CD4-positive, CD25-positive, alpha-beta regulatory T cell (primary cell): Measurements from ENCODE around the gene IFI16. TPM values are rescaled to one million over a fixed set of nuclear protein-coding genes. Genes with fewer than 3 reads are reported as not detected.

Experiments
- ATAC-seq, 2 donors: fragments of 150-1000 bp; cut with Tn5 transposase; one replicate each; pipeline ENCODE4 v1.10.0; 2021; ENCODE audit warnings: low read depth in 2 of 2, moderate number of reproducible peaks in 2 of 2, moderate library complexity in 1 of 2
- DNase-seq, 3 donors: peaks; one replicate each; pipeline versions ENCODE4 v3.0.0 to v3.0.0-alpha.2; 2012 to 2022; ENCODE audit warnings: mixed read lengths in 1 of 3
- H3K27ac ChIP-seq: one replicate; pipeline ENCODE4 v1.7.0; 2013; ENCODE audit warnings: mild to moderate bottlenecking, low read length; ENCODE audit not compliant: insufficient read depth, poor library complexity, severe bottlenecking
- H3K27me3 ChIP-seq: one replicate; pipeline ENCODE4 v1.7.0; 2013; ENCODE audit warnings: low read length; ENCODE audit not compliant: control insufficient read depth, insufficient read depth
- H3K36me3 ChIP-seq: one replicate; pipeline ENCODE4 v1.7.0; 2013; ENCODE audit warnings: mild to moderate bottlenecking, low read length, moderate library complexity; ENCODE audit not compliant: control insufficient read depth, insufficient read depth
- H3K4me1 ChIP-seq: 2 replicates; pipeline ENCODE4 v1.7.0; 2013; ENCODE audit warnings: mild to moderate bottlenecking, low read length; ENCODE audit not compliant: insufficient read depth, control insufficient read depth, poor library complexity, severe bottlenecking
- H3K4me3 ChIP-seq: one replicate; pipeline ENCODE4 v1.7.0; 2013; ENCODE audit warnings: low read depth, mild to moderate bottlenecking, low read length, moderate library complexity
- H3K9me3 ChIP-seq, 2 experiments: 1 replicate in 1 of 2; 2 replicates in 1 of 2; pipeline ENCODE4 v1.7.0; 2013; ENCODE audit warnings: low read length in 2 of 2, mild to moderate bottlenecking in 1 of 2, moderate library complexity in 1 of 2; ENCODE audit not compliant: control insufficient read depth in 2 of 2
- H3K27ac Mint-ChIP-seq, 3 donors: one replicate each; pipeline ENCODE4 v1.8.0; 2020 to 2022; ENCODE audit warnings: mild to moderate bottlenecking in 3 of 3, mixed read lengths in 3 of 3, moderate library complexity in 2 of 3
- H3K27me3 Mint-ChIP-seq: one replicate; pipeline ENCODE4 v1.8.0; 2022; ENCODE audit warnings: mild to moderate bottlenecking, mixed read lengths
- H3K36me3 Mint-ChIP-seq: one replicate; pipeline ENCODE4 v1.8.0; 2020; ENCODE audit warnings: mixed read lengths
- H3K4me1 Mint-ChIP-seq, 4 donors: one replicate each; pipeline ENCODE4 v1.8.0; 2020 to 2022; ENCODE audit warnings: mixed read lengths in 4 of 4, mild to moderate bottlenecking in 1 of 4
- H3K4me3 Mint-ChIP-seq, 4 donors: one replicate each; pipeline ENCODE4 v1.8.0; 2020 to 2022; ENCODE audit warnings: mild to moderate bottlenecking in 4 of 4, mixed read lengths in 4 of 4, moderate library complexity in 3 of 4
- H3K9me3 Mint-ChIP-seq, 7 donors: one replicate each; pipeline ENCODE4 v1.8.0; 2020 to 2022; ENCODE audit warnings: mixed read lengths in 7 of 7, mild to moderate bottlenecking in 3 of 7, moderate library complexity in 2 of 7
- polyA plus RNA-seq, 4 donors: library from polyadenylated mRNA; unstranded; fragments of 300-500 nt; fragmentation: Illumina TruSeq; gene quantifications; one replicate each; pipeline ENCODE4 v1.2.3, GENCODE V29; 2021
- total RNA-seq: library from RNA; stranded (reverse); gene quantifications from one replicate; pipeline ENCODE4 v1.2.3, GENCODE V29; 2022

The IFI16 gene
- total and polyA plus RNA-seq, 5 donors from 2014 or later = 90.4 to 130 (median 108) TPM

DNA sequence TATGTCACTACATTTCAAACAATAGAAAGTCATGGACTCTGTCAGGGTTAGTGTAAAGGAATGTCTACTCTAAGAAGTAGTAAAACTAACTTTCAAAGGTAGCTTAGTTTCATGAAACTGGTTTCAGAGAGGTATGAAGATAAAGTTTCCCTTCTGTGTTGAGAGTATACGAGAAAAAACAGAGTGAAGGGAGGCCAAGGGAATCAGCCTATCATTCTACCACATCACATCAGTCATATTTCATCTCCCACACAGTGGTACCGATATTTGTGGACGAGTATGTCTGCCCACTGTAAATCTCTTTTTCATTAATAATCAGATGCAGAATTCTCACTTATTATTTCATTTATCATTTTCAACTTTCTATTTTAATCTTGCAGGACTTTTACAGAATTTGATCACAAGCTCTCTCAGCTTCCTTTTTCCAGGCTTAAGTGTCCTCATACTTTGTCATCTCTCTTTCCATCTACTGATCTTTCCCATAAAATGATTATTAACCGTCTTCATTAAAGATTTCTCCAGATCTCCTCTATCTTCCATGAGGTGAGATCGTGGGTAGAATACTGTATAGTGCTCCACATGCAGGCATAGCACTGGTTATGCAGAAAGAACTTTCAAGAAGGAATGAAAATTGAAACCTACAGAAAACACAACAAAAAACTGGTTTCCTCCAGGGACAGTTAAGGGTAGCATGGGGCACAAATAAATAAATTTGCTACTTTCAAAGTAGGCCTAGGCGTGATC lies 11.5 kb upstream of the IFI16 start:
- no peak for DNase-seq
- Histone ChIP-seq H3K9me3 (no peaks in the 10 kb centered on the region), H3K4me3 (peak overlapping the region; percentile 67), H3K36me3 (peaks cover 8% of the 10 kb centered on the region), H3K27me3 (no peaks in the 10 kb centered on the region), H3K27ac (peak overlapping the region; percentile 48), H3K4me1 (peaks cover 28% of the 10 kb centered on the region)
- peaks cover 24 to 43% (median 42%) of the 10 kb centered on the region in 4 donors for H3K4me1 Mint-ChIP-seq
- peak overlapping the region; percentile 22 to 91 (median 44) for H3K4me3 Mint-ChIP-seq
- peaks cover 21% of the 10 kb centered on the region for H3K36me3 Mint-ChIP-seq
- H3K27ac Mint-ChIP-seq = peak overlapping the region in 2 of 3 donors; percentile 8 to 97
- peak; percentile 25 to 29 for ATAC-seq
- peaks cover 0 to 8% (median 0%) of the 10 kb centered on the region in 7 donors for H3K9me3 Mint-ChIP-seq
- no peaks in the 10 kb centered on the region for H3K27me3 Mint-ChIP-seq

GRCh38 chr1:158998781-158999161 lies 10.9 kb upstream of the IFI16 start:
- Histone ChIP-seq H3K9me3 (no peaks in the 10 kb centered on the region), H3K36me3 (peaks cover 4% of the 10 kb centered on the region), H3K4me3 (peak overlapping the region; percentile 67), H3K27me3 (no peaks in the 10 kb centered on the region), H3K4me1 (peaks cover 28% of the 10 kb centered on the region), H3K27ac (no peak overlapping the region)
- ATAC-seq (peak; percentile 60 to 68), DNase-seq (peak; percentile 32 to 84 (median 76))
- peak overlapping the region in 1 of 3 donors; percentile 97 for H3K27ac Mint-ChIP-seq
- H3K36me3 Mint-ChIP-seq = peaks cover 15% of the 10 kb centered on the region
- no peaks in the 10 kb centered on the region for H3K27me3 Mint-ChIP-seq
- peaks cover 24 to 43% (median 42%) of the 10 kb centered on the region in 4 donors for H3K4me1 Mint-ChIP-seq
- peaks cover 0 to 3% (median 0%) of the 10 kb centered on the region in 7 donors for H3K9me3 Mint-ChIP-seq
- H3K4me3 Mint-ChIP-seq = peak overlapping the region; percentile 14 to 91 (median 42)

DNA sequence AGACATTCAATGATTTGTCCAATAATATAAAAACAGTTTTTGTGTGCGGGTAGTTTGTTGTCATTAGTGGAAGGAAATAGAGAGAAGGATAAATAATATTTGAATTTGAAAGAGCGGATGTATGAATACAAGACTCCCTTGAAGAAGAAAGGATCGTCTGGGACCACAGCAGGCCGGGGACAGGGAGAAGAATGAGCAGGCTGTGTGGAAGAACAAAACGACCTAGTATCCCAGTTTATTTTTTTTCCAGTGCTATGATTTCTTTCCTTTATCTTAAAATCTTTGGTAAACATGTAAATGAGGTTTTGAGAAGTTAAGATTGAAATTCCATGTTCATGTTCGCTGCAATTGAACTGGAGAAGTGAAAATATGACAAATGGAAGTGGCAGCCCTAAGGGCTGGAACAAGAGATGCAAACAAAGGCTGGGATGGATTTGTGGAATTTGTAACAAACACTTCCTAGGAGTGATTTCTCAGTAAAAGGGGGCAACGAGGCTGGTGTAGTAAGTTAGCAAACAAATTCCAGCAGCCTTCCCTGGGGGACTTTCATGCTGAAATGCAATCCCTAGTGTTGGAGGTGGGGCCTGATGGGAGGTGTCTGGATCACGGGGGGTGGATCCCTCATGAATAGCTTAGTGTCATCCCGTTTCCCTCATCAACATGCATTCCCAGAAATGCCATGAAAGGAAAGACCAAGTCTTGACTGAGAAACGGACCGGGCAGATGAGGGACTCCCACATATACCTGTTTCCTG lies 10.2 kb upstream of the IFI16 start:
- H3K27me3 ChIP-seq = no peaks in the 10 kb centered on the region
- Mint-ChIP-seq H3K27me3 (no peaks in the 10 kb centered on the region), H3K9me3 (peaks cover 0 to 1% (median 0%) of the 10 kb centered on the region in 7 donors), H3K27ac (no peak overlapping the region), H3K36me3 (peaks cover 11% of the 10 kb centered on the region), H3K4me3 (no peak overlapping the region), H3K4me1 (peaks cover 24 to 43% (median 42%) of the 10 kb centered on the region in 4 donors)
- no peak for DNase-seq
- H3K36me3 ChIP-seq = peaks cover 4% of the 10 kb centered on the region
- no peaks in the 10 kb centered on the region for H3K9me3 ChIP-seq
- H3K4me1 ChIP-seq = peaks cover 28% of the 10 kb centered on the region
- no peak overlapping the region for H3K4me3 ChIP-seq
- no peak overlapping the region for H3K27ac ChIP-seq
- ATAC-seq = no peak

DNA sequence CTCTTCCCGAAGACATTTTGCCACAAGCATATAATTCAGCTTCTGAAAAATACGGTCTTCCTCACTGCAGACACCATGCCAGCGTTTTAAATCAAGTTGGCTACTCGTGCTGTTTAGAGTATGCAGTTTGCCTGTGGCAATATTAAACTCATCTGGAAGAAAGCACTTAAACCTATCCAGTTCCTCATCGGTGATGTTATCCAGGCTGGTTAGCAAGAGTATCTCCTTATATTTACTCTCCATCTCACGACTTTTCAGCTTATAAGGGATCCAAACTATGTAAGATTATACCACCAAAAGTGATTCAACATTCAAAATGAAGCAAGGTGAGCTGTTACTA lies 9.7 kb upstream of the IFI16 start:
- Mint-ChIP-seq H3K36me3 (peaks cover 6% of the 10 kb centered on the region), H3K27ac (peak overlapping the region in 1 of 3 donors; percentile 34), H3K4me1 (peaks cover 23 to 40% (median 38%) of the 10 kb centered on the region in 4 donors), H3K9me3 (no peaks in the 10 kb centered on the region), H3K4me3 (no peak overlapping the region), H3K27me3 (no peaks in the 10 kb centered on the region)
- Histone ChIP-seq H3K27ac (no peak overlapping the region), H3K4me3 (no peak overlapping the region), H3K27me3 (no peaks in the 10 kb centered on the region), H3K4me1 (peaks cover 28% of the 10 kb centered on the region), H3K9me3 (no peaks in the 10 kb centered on the region), H3K36me3 (peaks cover 4% of the 10 kb centered on the region)
- DNase-seq = no peak
- ATAC-seq = no peak

- Histone ChIP-seq H3K4me1 (peaks cover 24% of the 10 kb centered on the region), H3K36me3 (peaks cover 4% of the 10 kb centered on the region), H3K27me3 (no peaks in the 10 kb centered on the region), H3K9me3 (no peaks in the 10 kb centered on the region), H3K27ac (no peak overlapping the region), H3K4me3 (no peak overlapping the region)
- H3K4me1 Mint-ChIP-seq = peaks cover 17 to 38% (median 34%) of the 10 kb centered on the region in 4 donors
- no peaks in the 10 kb centered on the region for H3K27me3 Mint-ChIP-seq
- DNase-seq (no peak), ATAC-seq (no peak)
- H3K36me3 Mint-ChIP-seq = peaks cover 4% of the 10 kb centered on the region
- no peak overlapping the region for H3K27ac Mint-ChIP-seq
- peak overlapping the region in 1 of 4 donors; percentile 13 for H3K4me3 Mint-ChIP-seq
- no peaks in the 10 kb centered on the region for H3K9me3 Mint-ChIP-seq
These were observed 9.1 kb upstream of the IFI16 start for GRCh38 chr1:159000625-159001024.

GRCh38 chr1:159005161-159005560 lies 4.5 kb upstream of the IFI16 start:
- H3K9me3 ChIP-seq = no peaks in the 10 kb centered on the region
- DNase-seq (no peak), ATAC-seq (no peak)
- H3K4me1 ChIP-seq = peaks cover 20% of the 10 kb centered on the region
- no peak overlapping the region for H3K27ac ChIP-seq
- no peak overlapping the region for H3K4me3 ChIP-seq
- H3K4me3 Mint-ChIP-seq = no peak overlapping the region
- H3K36me3 Mint-ChIP-seq = peaks cover 3% of the 10 kb centered on the region
- H3K27me3 ChIP-seq = no peaks in the 10 kb centered on the region
- H3K9me3 Mint-ChIP-seq = peaks cover 0 to 2% (median 0%) of the 10 kb centered on the region in 7 donors
- peak overlapping the region in 2 of 3 donors; percentile 11 to 82 for H3K27ac Mint-ChIP-seq
- H3K27me3 Mint-ChIP-seq = no peaks in the 10 kb centered on the region
- H3K36me3 ChIP-seq = peaks cover under 1% of the 10 kb centered on the region
- H3K4me1 Mint-ChIP-seq = peaks cover 7 to 46% (median 29%) of the 10 kb centered on the region in 4 donors

- H3K9me3 Mint-ChIP-seq = peaks cover 0 to 2% (median 0%) of the 10 kb centered on the region in 7 donors
- no peaks in the 10 kb centered on the region for H3K9me3 ChIP-seq
- no peaks in the 10 kb centered on the region for H3K27me3 ChIP-seq
- H3K27me3 Mint-ChIP-seq = no peaks in the 10 kb centered on the region
- DNase-seq = no peak
- no peak for ATAC-seq
- peaks cover 20% of the 10 kb centered on the region for H3K4me1 ChIP-seq
- H3K4me1 Mint-ChIP-seq = peaks cover 7 to 46% (median 29%) of the 10 kb centered on the region in 4 donors
- peak overlapping the region; percentile 11 to 91 (median 82) for H3K27ac Mint-ChIP-seq
- peaks cover 8% of the 10 kb centered on the region for H3K36me3 Mint-ChIP-seq
- H3K4me3 ChIP-seq = no peak overlapping the region
- H3K4me3 Mint-ChIP-seq = peak overlapping the region in 1 of 4 donors; percentile 29
- no peak overlapping the region for H3K27ac ChIP-seq
- H3K36me3 ChIP-seq = no peaks in the 10 kb centered on the region
These were observed 4.0 kb upstream of the IFI16 start for GRCh38 chr1:159005676-159006075.
